Heart left ventricle (tissue), 13 donors: ENCODE measurements around the gene MT1H.

ENCODE experiments used
- CTCF ChIP-seq, 12 donors: fragments of 200-600 bp; sonication (generic) in 4 of 12; IDR thresholded peaks; one replicate each; pipeline versions ENCODE4 v1.5.0 to v1.8.0; 2018 to 2022; ENCODE audit warnings: antibody characterized with exemption in 12 of 12, mild to moderate bottlenecking in 5 of 12
- POLR2A ChIP-seq, 2 donors: fragments of 450-650 bp; IDR thresholded peaks; one replicate each; pipeline ENCODE4 v1.6.1; 2017; ENCODE audit warnings: antibody characterized with exemption in 2 of 2, mild to moderate bottlenecking in 2 of 2, moderate library complexity in 2 of 2
- donor health status: ischemic (EF 13 %, LVEDD 7.1; RV severe dilation, severe dysfunction).
- donor health status: DM: no; HTN: yes; CAD: no.
- donor health status: DM: no; HTN: no; CAD: no.
- donor health status: ischemic (EF 25% LVEDD 6.9; RV normal size, moderate dysfunction).
- donor health status: ischemic (EF 25% LVEDD 5.7; RV mildly dilated, moderate dysfunction).
- donor health status: ischemic (EF 35%, LVEDD 5.7; RV mildly dilated, moderate dysfunction).
- donor health status: nonischemic (EF 11% LVEDD 7.7; RV severe dilation, severe dysfunction).
- donor health status: DM: yes; HTN: yes; CAD: no.
- donor health status: PGD.
- donor health status: ischemic (EF 29% LVEDD 5.4; RV normal size, mild dysfunction).
- donor health status: nonischemic (EF 23%, LVEDD 6.1; RV moderate dilation, normal function).

GRCh38 chr16:56633535-56633934, 36.1 kb upstream of the MT1H start:
- no peak for TF ChIP-seq CTCF (IDR thresholded peaks at IDR 0.05)
- TF ChIP-seq POLR2A (IDR thresholded peaks at IDR 0.05) = no peak
